Keratinocyte (primary cell): ENCODE measurements around the gene PHYH. TPM values are rescaled to one million over a fixed set of nuclear protein-coding genes. Genes with fewer than 3 reads are reported as not detected.

Source experiments
- DNase-seq: peaks from one replicate; pipeline ENCODE4 v3.0.0-alpha.2; 2011; ENCODE audit warnings: low read depth, missing footprints, low spot score
- FAIRE-seq: peaks from 2 replicates; lab custom pipeline; 2011; peaks lifted over from hg19 to GRCh38; lab: Jason Lieb, UNC
- H2AFZ ChIP-seq: 2 replicates; pipeline ENCODE4 v1.6.0; 2012; ENCODE audit warnings: low read length, control low read depth, inconsistent platforms; ENCODE audit not compliant: control insufficient read depth
- H3K27ac ChIP-seq: 2 replicates; pipeline ENCODE4 v1.5.1; 2011; ENCODE audit warnings: low read length; ENCODE audit not compliant: control insufficient read depth, insufficient read depth
- H3K27me3 ChIP-seq: 3 replicates; pipeline ENCODE4 v1.6.0; 2011; ENCODE audit warnings: low read length; ENCODE audit not compliant: control insufficient read depth, insufficient read depth; ENCODE audit errors: extremely low read depth
- H3K36me3 ChIP-seq, 2 experiments: 2 replicates in 1 of 2; 3 replicates in 1 of 2; pipeline ENCODE4 v1.5.1; 2011; ENCODE audit warnings: low read length in 2 of 2, mild to moderate bottlenecking in 1 of 2; ENCODE audit not compliant: control insufficient read depth in 2 of 2, insufficient read depth in 2 of 2; ENCODE audit errors: extremely low read depth in 1 of 2
- H3K4me1 ChIP-seq: 3 replicates; pipeline ENCODE4 v1.5.1; 2011; ENCODE audit warnings: low read length; ENCODE audit not compliant: control insufficient read depth, insufficient read depth; ENCODE audit errors: extremely low read depth
- H3K4me2 ChIP-seq: 3 replicates; pipeline ENCODE4 v1.6.0; 2011; ENCODE audit warnings: low read depth, low read length; ENCODE audit not compliant: control insufficient read depth, insufficient read depth; ENCODE audit errors: extremely low read depth
- H3K4me3 ChIP-seq, 3 experiments: fragments of 200-600 bp in 1 of 3; sonication (generic) in 1 of 3; 2 replicates in 2 of 3; 3 replicates in 1 of 3; pipeline ENCODE4 v1.5.1; 2011 to 2016; ENCODE audit warnings: low read length in 3 of 3, mild to moderate bottlenecking in 3 of 3, control low read depth in 2 of 3, inconsistent platforms in 1 of 3, low read depth in 1 of 3, mixed read lengths in 1 of 3, mixed run types in 1 of 3, moderate library complexity in 1 of 3; ENCODE audit not compliant: control insufficient read depth in 2 of 3, insufficient read depth in 2 of 3; ENCODE audit errors: extremely low read depth in 1 of 3
- H3K79me2 ChIP-seq: 2 replicates; pipeline ENCODE4 v1.6.0; 2012; ENCODE audit warnings: low read length; ENCODE audit not compliant: control insufficient read depth, insufficient read depth
- H3K9ac ChIP-seq: 3 replicates; pipeline ENCODE4 v1.6.0; 2011; ENCODE audit warnings: low read length; ENCODE audit not compliant: control insufficient read depth, insufficient read depth; ENCODE audit errors: extremely low read depth
- H3K9me1 ChIP-seq: 3 replicates; pipeline ENCODE4 v1.6.0; 2011; ENCODE audit warnings: low read length; ENCODE audit not compliant: control insufficient read depth, insufficient read depth; ENCODE audit errors: extremely low read depth
- H3K9me3 ChIP-seq: 2 replicates; pipeline ENCODE4 v1.5.1; 2012; ENCODE audit warnings: low read depth, low read length; ENCODE audit not compliant: control insufficient read depth
- H4K20me1 ChIP-seq: 3 replicates; pipeline ENCODE4 v1.6.0; 2011; ENCODE audit warnings: low read length; ENCODE audit not compliant: control insufficient read depth, insufficient read depth; ENCODE audit errors: extremely low read depth
- CTCF ChIP-seq, 3 experiments: IDR thresholded peaks in 1 of 3; conservative IDR thresholded peaks in 1 of 3; optimal IDR thresholded peaks in 1 of 3; 2 replicates in 2 of 3; 3 replicates in 1 of 3; pipeline versions ENCODE3 to v1.5.1; 2011; ENCODE audit warnings: low read length in 3 of 3, mild to moderate bottlenecking in 3 of 3, moderate library complexity in 2 of 3, control low read depth in 1 of 3, inconsistent platforms in 1 of 3; ENCODE audit not compliant: insufficient read depth in 2 of 3; ENCODE audit errors: extremely low read depth in 1 of 3
- EZH2 ChIP-seq: IDR thresholded peaks from one replicate; pipeline ENCODE4 v1.6.1; 2012; ENCODE audit warnings: inconsistent platforms, mild to moderate bottlenecking, low read length, moderate library complexity
- dilution Hi-C: fragments of 300-500 bp; cut with MboI; formaldehyde crosslinking; loops from one replicate; pipeline ENCODE4 v1.7.0; 2020; ENCODE audit warnings: low sequenced_read_pairs; ENCODE audit not compliant: extremely low pct_ligation_motif_present
- polyA plus RNA-seq, 5 experiments: library from polyadenylated mRNA; depleted of rRNA in 3 of 5; stranded (reverse) in 3 of 5; stranded (forward) in 1 of 5; unstranded in 1 of 5; fragments of >200 nt; gene quantifications; 1 replicate in 1 of 5; 2 replicates in 3 of 5; 3 replicates in 1 of 5; pipeline versions ENCODE4 v1.2.1 to v1.2.3, GENCODE V29; 2011 to 2012; ENCODE audit warnings: missing spikeins in 2 of 5, low read depth in 1 of 5, low replicate concordance in 1 of 5

PHYH gene
- polyA plus RNA-seq, 1 donor (not counting 4 experiments of a cell fraction or from before 2014, with no cell fraction given), result 11.5 TPM

GRCh38 chr10:13328613-13329012 is 28.7 kb upstream of the PHYH start:
- TF ChIP-seq CTCF (optimal IDR thresholded peaks at IDR 0.05 in 1 of 3, IDR thresholded peaks at IDR 0.05 in 1 of 3, conservative IDR thresholded peaks at IDR 0.05 in 1 of 3; ENCODE audit: extremely low read depth in 1 of 3, insufficient read depth in 2 of 3, low read length in 3 of 3) (no peak), EZH2 (no peak)
- no peaks in the 10 kb centered on the region for H3K79me2 ChIP-seq
- H3K9me3 ChIP-seq, result no peaks in the 10 kb centered on the region
- H3K9me1 ChIP-seq, result no peaks in the 10 kb centered on the region
- peaks cover 12 to 20% of the 10 kb centered on the region in 2 experiments for H3K36me3 ChIP-seq
- no peak overlapping the region for H3K4me2 ChIP-seq
- no peaks in the 10 kb centered on the region for H3K4me1 ChIP-seq
- dilution Hi-C loops, result no loop called here
- H2AFZ ChIP-seq, result no peak overlapping the region
- no peak for FAIRE-seq
- H4K20me1 ChIP-seq, result no peaks in the 10 kb centered on the region
- no peak for DNase-seq
- no peak overlapping the region for H3K27ac ChIP-seq
- no peak overlapping the region for H3K9ac ChIP-seq
- H3K27me3 ChIP-seq, result no peaks in the 10 kb centered on the region
- no peak overlapping the region for H3K4me3 ChIP-seq

GRCh38 chr10:13328126-13328525 is 28.3 kb upstream of the PHYH start:
- FAIRE-seq (no peak), DNase-seq (no peak)
- H3K27ac ChIP-seq, result no peak overlapping the region
- no peak overlapping the region for H3K4me2 ChIP-seq
- dilution Hi-C loops, result no loop called here
- H3K4me1 ChIP-seq, result no peaks in the 10 kb centered on the region
- H3K4me3 ChIP-seq, result no peak overlapping the region
- no peaks in the 10 kb centered on the region for H3K27me3 ChIP-seq
- peaks cover 12 to 20% of the 10 kb centered on the region in 2 experiments for H3K36me3 ChIP-seq
- no peaks in the 10 kb centered on the region for H3K9me1 ChIP-seq
- H4K20me1 ChIP-seq, result no peaks in the 10 kb centered on the region
- no peaks in the 10 kb centered on the region for H3K9me3 ChIP-seq
- H3K79me2 ChIP-seq, result no peaks in the 10 kb centered on the region
- no peak for TF ChIP-seq CTCF (optimal IDR thresholded peaks at IDR 0.05 in 1 of 3, IDR thresholded peaks at IDR 0.05 in 1 of 3, conservative IDR thresholded peaks at IDR 0.05 in 1 of 3; ENCODE audit: extremely low read depth in 1 of 3, insufficient read depth in 2 of 3, low read length in 3 of 3)
- TF ChIP-seq EZH2, result no peak
- no peak overlapping the region for H3K9ac ChIP-seq
- no peak overlapping the region for H2AFZ ChIP-seq
